Gastrocnemius medialis (tissue), 4 donors: ENCODE data around the gene SHH.

Experiments
- POLR2A ChIP-seq, 2 donors: fragments of 450-650 bp; IDR thresholded peaks; one replicate each; pipeline ENCODE4 v1.6.1; 2017; ENCODE audit warnings: antibody characterized with exemption in 2 of 2, mild to moderate bottlenecking in 2 of 2, moderate library complexity in 2 of 2
- TF ChIP-seq, protein P1 (sequence below), 5 experiments: fragments of 450-650 bp in 3 of 5; fragments of 200-600 bp in 2 of 5; sonication (generic) in 2 of 5; IDR thresholded peaks in 4 of 5; conservative IDR thresholded peaks in 1 of 5; 1 replicate in 4 of 5; 2 replicates in 1 of 5; pipeline ENCODE4 v1.5.1; 2016 to 2019; ENCODE audit warnings: antibody characterized with exemption in 5 of 5, mild to moderate bottlenecking in 3 of 5, moderate library complexity in 3 of 5

DNA sequence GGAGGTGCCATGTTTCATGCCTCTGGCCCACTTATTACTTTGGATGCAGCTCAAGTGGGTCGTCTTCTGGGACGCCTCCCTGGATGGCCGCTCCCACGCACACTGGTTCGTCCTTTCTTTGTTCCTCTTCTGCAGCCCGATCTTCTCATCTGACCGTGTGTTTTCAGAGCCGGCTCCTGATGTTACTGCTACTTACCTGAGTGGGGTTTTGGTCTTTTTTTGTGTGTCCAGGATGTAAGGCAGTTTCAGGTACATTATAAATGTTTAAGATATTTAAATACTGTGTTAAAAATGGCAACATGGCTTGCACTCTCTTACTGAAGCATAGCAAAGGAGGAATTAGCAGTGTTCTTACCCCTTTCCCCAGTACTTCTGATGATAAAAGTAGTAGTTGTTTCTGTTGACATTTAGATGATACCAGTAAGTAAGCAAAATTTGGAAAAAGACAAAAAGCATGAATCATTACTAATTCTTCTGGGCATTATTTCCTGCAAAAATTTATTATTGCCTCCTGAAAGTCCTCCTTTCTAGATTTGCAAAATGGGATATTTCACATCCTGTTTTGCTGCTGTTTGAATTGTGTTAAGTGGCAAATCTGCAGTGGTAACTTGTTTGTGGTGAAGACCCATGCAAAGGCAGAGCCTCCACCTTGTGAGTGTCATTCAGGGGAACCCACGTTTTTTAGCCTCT, 59.4 kb downstream of the SHH start:
- no peak for TF ChIP-seq POLR2A (IDR thresholded peaks at IDR 0.05)
- TF ChIP-seq, protein P1, sequence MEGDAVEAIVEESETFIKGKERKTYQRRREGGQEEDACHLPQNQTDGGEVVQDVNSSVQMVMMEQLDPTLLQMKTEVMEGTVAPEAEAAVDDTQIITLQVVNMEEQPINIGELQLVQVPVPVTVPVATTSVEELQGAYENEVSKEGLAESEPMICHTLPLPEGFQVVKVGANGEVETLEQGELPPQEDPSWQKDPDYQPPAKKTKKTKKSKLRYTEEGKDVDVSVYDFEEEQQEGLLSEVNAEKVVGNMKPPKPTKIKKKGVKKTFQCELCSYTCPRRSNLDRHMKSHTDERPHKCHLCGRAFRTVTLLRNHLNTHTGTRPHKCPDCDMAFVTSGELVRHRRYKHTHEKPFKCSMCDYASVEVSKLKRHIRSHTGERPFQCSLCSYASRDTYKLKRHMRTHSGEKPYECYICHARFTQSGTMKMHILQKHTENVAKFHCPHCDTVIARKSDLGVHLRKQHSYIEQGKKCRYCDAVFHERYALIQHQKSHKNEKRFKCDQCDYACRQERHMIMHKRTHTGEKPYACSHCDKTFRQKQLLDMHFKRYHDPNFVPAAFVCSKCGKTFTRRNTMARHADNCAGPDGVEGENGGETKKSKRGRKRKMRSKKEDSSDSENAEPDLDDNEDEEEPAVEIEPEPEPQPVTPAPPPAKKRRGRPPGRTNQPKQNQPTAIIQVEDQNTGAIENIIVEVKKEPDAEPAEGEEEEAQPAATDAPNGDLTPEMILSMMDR (IDR thresholded peaks at IDR 0.05 in 4 of 5, conservative IDR thresholded peaks at IDR 0.05 in 1 of 5), result no peak
